Choroid plexus epithelial cell (primary cell): ENCODE data around the gene GPD1L.

Source experiments
- DNase-seq: peaks from one replicate; pipeline ENCODE4 v3.0.0-alpha.2; 2010; ENCODE audit warnings: low read depth
- H3K4me3 ChIP-seq: 2 replicates; pipeline ENCODE4 v1.5.1; 2011; ENCODE audit warnings: low read depth, mild to moderate bottlenecking, control low read depth, low read length, moderate library complexity
- TF ChIP-seq, protein P1 (sequence below): conservative IDR thresholded peaks from 2 replicates; pipeline ENCODE4 v1.5.1; 2011; ENCODE audit warnings: low read depth, mild to moderate bottlenecking, control low read depth, inconsistent platforms, low read length, moderate library complexity

GPD1L gene

DNA sequence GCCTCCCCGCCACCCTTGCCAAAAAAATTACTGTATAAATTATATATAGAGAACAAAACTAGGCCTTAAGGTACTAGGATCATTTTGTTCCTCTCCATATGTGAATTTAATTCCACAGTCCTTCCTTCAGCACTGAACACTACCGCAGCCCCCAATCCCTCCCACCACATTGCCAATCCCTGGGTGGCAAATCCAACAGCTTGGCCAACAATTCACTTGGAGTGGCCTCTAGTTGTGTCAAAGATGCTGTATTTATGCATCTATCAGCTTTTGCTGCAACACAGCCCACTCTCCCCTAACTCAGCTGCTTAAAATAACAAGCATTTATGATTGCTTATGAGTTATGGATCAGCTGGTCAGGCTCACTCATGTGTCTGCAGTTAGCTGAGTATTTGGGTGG lies 18.6 kb downstream of the GPD1L start:
- TF ChIP-seq, protein P1, sequence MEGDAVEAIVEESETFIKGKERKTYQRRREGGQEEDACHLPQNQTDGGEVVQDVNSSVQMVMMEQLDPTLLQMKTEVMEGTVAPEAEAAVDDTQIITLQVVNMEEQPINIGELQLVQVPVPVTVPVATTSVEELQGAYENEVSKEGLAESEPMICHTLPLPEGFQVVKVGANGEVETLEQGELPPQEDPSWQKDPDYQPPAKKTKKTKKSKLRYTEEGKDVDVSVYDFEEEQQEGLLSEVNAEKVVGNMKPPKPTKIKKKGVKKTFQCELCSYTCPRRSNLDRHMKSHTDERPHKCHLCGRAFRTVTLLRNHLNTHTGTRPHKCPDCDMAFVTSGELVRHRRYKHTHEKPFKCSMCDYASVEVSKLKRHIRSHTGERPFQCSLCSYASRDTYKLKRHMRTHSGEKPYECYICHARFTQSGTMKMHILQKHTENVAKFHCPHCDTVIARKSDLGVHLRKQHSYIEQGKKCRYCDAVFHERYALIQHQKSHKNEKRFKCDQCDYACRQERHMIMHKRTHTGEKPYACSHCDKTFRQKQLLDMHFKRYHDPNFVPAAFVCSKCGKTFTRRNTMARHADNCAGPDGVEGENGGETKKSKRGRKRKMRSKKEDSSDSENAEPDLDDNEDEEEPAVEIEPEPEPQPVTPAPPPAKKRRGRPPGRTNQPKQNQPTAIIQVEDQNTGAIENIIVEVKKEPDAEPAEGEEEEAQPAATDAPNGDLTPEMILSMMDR, result no peak
- no peak for DNase-seq
- H3K4me3 ChIP-seq, result no peak overlapping the region

DNA sequence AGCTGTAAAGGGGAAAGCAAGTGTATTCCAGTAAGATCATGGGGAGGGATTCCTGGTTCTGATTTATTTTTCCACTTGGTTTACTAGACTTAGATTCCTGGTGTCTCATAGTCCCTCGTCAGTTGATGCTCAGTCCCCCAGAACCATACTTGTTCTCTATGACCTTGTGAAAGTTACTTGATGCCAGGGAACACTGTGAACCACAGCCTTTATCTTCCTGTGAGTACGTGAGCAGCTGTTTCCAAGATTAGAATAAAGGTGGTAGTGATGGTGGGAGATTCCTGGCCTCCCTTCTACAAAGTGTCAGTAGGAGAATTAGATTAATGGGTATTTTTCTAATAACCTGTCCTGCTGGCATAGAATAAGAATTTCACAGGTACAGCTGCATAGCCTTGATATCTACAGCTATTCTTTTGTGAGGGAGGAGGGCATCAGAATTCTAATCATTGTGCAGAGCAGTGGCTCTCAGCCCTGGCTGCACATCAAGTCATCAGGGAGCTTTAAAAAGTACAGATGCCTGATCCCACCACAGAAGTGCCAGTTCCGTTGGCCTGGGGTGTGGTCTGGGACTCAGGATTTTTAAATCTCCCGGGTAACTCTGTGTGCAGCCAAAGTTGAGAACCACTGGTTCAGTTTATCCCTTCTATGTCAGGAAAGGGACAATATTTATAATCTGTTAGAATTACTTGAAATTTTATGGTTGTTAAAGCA lies 20.0 kb downstream of the GPD1L start:
- TF ChIP-seq, protein P1, result no peak
- no peak overlapping the region for H3K4me3 ChIP-seq
- DNase-seq, result no peak

- DNase-seq, result no peak
- TF ChIP-seq, protein P1, result no peak
- no peak overlapping the region for H3K4me3 ChIP-seq
Measured at GRCh38 chr3:32127219-32127826, 20.9 kb downstream of the GPD1L start.

DNA sequence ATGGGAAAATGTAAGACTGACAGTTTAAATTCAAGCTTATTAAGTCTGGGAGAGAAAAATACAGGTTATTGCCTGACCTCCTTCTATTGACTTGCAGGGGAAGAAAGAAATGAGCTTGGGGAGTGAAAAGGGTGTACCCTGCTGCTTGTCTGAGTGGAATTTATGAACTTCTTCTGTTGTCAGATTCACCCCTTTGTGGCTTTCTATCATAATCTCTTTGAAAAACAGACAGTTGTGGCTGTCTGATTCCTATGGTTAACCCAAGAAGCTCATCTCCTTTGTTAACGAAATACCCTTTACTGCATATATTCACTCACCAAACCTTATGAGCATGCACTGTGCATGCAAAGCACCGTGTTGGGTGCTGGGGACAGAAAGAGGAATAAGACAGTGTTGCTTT lies 22.5 kb downstream of the GPD1L start:
- no peak overlapping the region for H3K4me3 ChIP-seq
- no peak for DNase-seq
- TF ChIP-seq, protein P1, result no peak

DNA sequence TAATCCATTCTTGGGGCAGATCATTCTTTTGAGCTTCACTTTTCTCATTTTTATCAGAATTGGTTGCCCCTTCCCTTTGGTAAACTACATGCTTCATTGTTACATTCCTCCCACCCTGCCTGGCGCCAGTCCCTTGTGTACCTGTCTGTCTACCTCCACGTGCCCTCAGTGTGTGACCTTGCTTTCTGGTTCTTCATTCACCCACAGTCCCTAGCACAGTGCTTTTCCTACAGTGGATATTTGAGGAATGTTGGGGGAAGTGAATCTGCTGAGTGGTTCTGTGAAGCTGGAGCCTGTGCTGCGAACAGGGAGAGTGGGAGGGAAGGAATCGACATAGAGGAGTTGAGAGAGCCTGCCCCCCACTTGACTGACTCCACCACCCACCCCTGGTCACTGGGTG lies 23.4 kb downstream of the GPD1L start:
- no peak overlapping the region for H3K4me3 ChIP-seq
- no peak for DNase-seq
- TF ChIP-seq, protein P1, result no peak

GRCh38 chr3:32132121-32132520 lies 25.7 kb downstream of the GPD1L start:
- TF ChIP-seq, protein P1, result no peak
- no peak overlapping the region for H3K4me3 ChIP-seq
- no peak for DNase-seq

DNA sequence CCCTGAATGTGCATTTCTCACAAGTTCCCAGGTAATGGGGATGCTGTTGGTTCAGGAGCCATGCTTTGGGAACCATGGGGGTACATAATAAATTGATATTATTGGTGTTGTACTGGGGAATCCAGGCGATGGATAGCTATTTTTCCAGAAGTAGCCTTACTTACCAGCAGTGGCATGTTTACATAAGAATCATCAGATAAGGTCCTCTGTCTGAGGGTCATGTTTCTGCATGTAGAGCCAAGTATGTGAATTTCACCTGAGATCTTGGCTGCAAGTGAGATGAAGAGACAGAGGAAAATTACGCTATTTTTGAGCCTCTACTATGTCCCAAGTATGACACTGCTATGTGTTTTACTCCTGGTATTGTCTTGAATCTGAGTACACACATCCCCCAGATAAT lies 26.3 kb downstream of the GPD1L start:
- DNase-seq, result no peak
- no peak overlapping the region for H3K4me3 ChIP-seq
- TF ChIP-seq, protein P1, result no peak
